ENCODE data around the gene PAXIP1. TPM values are rescaled to one million over a fixed set of nuclear protein-coding genes. Genes with fewer than 3 reads are reported as not detected.

Gene PAXIP1
- total RNA-seq, 1 experiment from 2014 or later = 32.6 TPM

GRCh38 chr7:154978017-154978416, 24.9 kb downstream of the PAXIP1 start:
- TF ChIP-seq CTCF (conservative IDR thresholded peaks at IDR 0.05) = no peak
- no peak overlapping the region for H3K18ac ChIP-seq (ENCODE audit: insufficient read length, low read depth, low read length)
- H4K8ac ChIP-seq (replicated peaks; ENCODE audit: insufficient read length, low read depth, low read length) = no peak overlapping the region
- no peaks in the 10 kb centered on the region for H3K4me1 ChIP-seq (ENCODE audit: insufficient read depth, low read length)
- H3K14ac ChIP-seq (ENCODE audit: insufficient read depth, low read length) = no peak overlapping the region
- WGBS (ENCODE audit: extremely low coverage, insufficient read length, low lambda C conversion rate) = no CpG with 5 or more reads among the region's 3 CpGs
- no peaks in the 10 kb centered on the region for H4K20me1 ChIP-seq (ENCODE audit: control insufficient read depth, insufficient read depth, insufficient read length)
- no peak overlapping the region for H2BK120ac ChIP-seq (ENCODE audit: low read depth, low read length, poor library complexity, severe bottlenecking)
- no peak overlapping the region for H3K4me2 ChIP-seq (ENCODE audit: insufficient read depth, insufficient read length, low read length)
- DNase-seq = no peak
- H3K4me1 Mint-ChIP-seq = no peaks in the 10 kb centered on the region
- no peak overlapping the region for H3T11ph ChIP-seq (ENCODE audit: low read length)
- no peak overlapping the region for H2BK20ac ChIP-seq (ENCODE audit: low read depth, low read length, poor library complexity, severe bottlenecking)
- H3K23ac ChIP-seq (ENCODE audit: insufficient read length, low read depth, low read length) = no peak overlapping the region
- no peak overlapping the region for H3K56ac ChIP-seq (ENCODE audit: insufficient read length, low read depth, low read length)
- H3K9me3 ChIP-seq (ENCODE audit: control insufficient read depth, low read depth, low read length) = no peaks in the 10 kb centered on the region
- no peaks in the 10 kb centered on the region for H3K9me3 Mint-ChIP-seq
- H4K91ac ChIP-seq (ENCODE audit: insufficient read length, low read depth, low read length) = no peak overlapping the region
- H4K5ac ChIP-seq (ENCODE audit: insufficient read length, low read depth, low read length) = no peak overlapping the region
- H3K79me1 ChIP-seq (ENCODE audit: insufficient read depth, low read depth, low read length, poor library complexity, severe bottlenecking) = no peaks in the 10 kb centered on the region
- no peaks in the 10 kb centered on the region; the same call in 1 of the 2 replicates for H3K79me2 ChIP-seq (ENCODE audit: insufficient read depth, low read length)
- no peak overlapping the region for H2BK5ac ChIP-seq (ENCODE audit: insufficient read length, low read length)
- no peak overlapping the region for H2BK15ac ChIP-seq (ENCODE audit: low read depth, low read length)
- H3K23me2 ChIP-seq (ENCODE audit: insufficient read length, low read depth, low read length, poor library complexity, severe bottlenecking) = no peaks in the 10 kb centered on the region
- 0 out of 7 replicates have a peak overlapping the region, but pooled peaks of 1 of the 3 experiments have one; percentile 7 for H3K27ac Mint-ChIP-seq
- H2BK12ac ChIP-seq (ENCODE audit: insufficient read length, low read depth, low read length) = no peak overlapping the region
- no peak overlapping the region for H3K4me3 Mint-ChIP-seq
- H3K9ac ChIP-seq (ENCODE audit: extremely low read depth, insufficient read length, low read length) = no peak overlapping the region
- no peak overlapping the region for H3K4ac ChIP-seq (ENCODE audit: low read depth, low read length)
- H3K36me3 Mint-ChIP-seq (ENCODE audit: insufficient read depth in 1 of 3, low read depth in 3 of 3) = peaks cover 28 to 47% (median 46%) of the 10 kb centered on the region in 3 experiments; a peak in 6 of 7 replicates
- no peaks in the 10 kb centered on the region for H3K27me3 ChIP-seq (ENCODE audit: insufficient read depth, low read length)
- H3K27ac ChIP-seq (ENCODE audit: insufficient read length, low read depth, low read length) = no peak overlapping the region
- H3K27me3 Mint-ChIP-seq (ENCODE audit: low read depth) = no peaks in the 10 kb centered on the region
- H2AK5ac ChIP-seq (ENCODE audit: insufficient read length, low read length) = no peak overlapping the region
- no peak overlapping the region for H2AFZ ChIP-seq (ENCODE audit: low read length)
